Natural killer cell (primary cell): ENCODE data around the gene SPATA7. TPM values are rescaled to one million over a fixed set of nuclear protein-coding genes. Genes with fewer than 3 reads are reported as not detected.

Source experiments
- ATAC-seq, 3 donors: fragments of 150-1000 bp in 2 of 3; fragments of 200-7000 bp in 1 of 3; cut with Tn5 transposase; 1 replicate in 1 of 3; 2 replicates in 2 of 3; pipeline ENCODE4 v1.10.0; 2021; ENCODE audit warnings: mild to moderate bottlenecking in 2 of 3, moderate library complexity in 2 of 3
- DNase-seq, 2 donors: peaks; one replicate each; pipeline versions ENCODE4 v3.0.0 to v3.0.0-alpha.2; 2013 to 2021; ENCODE audit warnings: mixed read lengths in 1 of 2
- H3K27ac ChIP-seq: one replicate; pipeline ENCODE4 v1.5.1; 2013; ENCODE audit warnings: mild to moderate bottlenecking, low read length
- H3K27me3 ChIP-seq: one replicate; pipeline ENCODE4 v1.6.1; 2013; ENCODE audit warnings: low read length; ENCODE audit not compliant: control insufficient read depth, insufficient read depth
- H3K36me3 ChIP-seq: one replicate; pipeline ENCODE4 v1.6.1; 2013; ENCODE audit warnings: low read length; ENCODE audit not compliant: control insufficient read depth, insufficient read depth
- H3K4me1 ChIP-seq: one replicate; pipeline ENCODE4 v1.6.1; 2013; ENCODE audit warnings: low read length; ENCODE audit not compliant: control insufficient read depth, insufficient read depth
- H3K4me3 ChIP-seq: one replicate; pipeline ENCODE4 v1.5.1; 2013; ENCODE audit warnings: low read length
- H3K9me3 ChIP-seq: one replicate; pipeline ENCODE4 v1.6.1; 2013; ENCODE audit warnings: low read length; ENCODE audit not compliant: control insufficient read depth, insufficient read depth
- H3K27ac Mint-ChIP-seq, 2 donors: one replicate each; pipeline ENCODE4 v1.8.0; 2022; ENCODE audit warnings: mild to moderate bottlenecking in 2 of 2, mixed read lengths in 2 of 2, moderate library complexity in 1 of 2
- H3K27me3 Mint-ChIP-seq, 2 donors: one replicate each; pipeline ENCODE4 v1.8.0; 2022; ENCODE audit warnings: low read depth in 2 of 2, mixed read lengths in 2 of 2
- H3K36me3 Mint-ChIP-seq: one replicate; pipeline ENCODE4 v1.8.0; 2022; ENCODE audit warnings: mixed read lengths
- H3K4me1 Mint-ChIP-seq, 2 donors: one replicate each; pipeline ENCODE4 v1.8.0; 2022; ENCODE audit warnings: mixed read lengths in 2 of 2
- H3K4me3 Mint-ChIP-seq: one replicate; pipeline ENCODE4 v1.8.0; 2022; ENCODE audit warnings: mild to moderate bottlenecking, moderate library complexity, mixed read lengths
- H3K9me3 Mint-ChIP-seq, 2 donors: one replicate each; pipeline ENCODE4 v1.8.0; 2022; ENCODE audit warnings: mixed read lengths in 2 of 2
- CTCF ChIP-seq: fragments of 200-600 bp; IDR thresholded peaks from one replicate; pipeline ENCODE4 v1.8.0; 2022; ENCODE audit warnings: antibody characterized with exemption
- WGBS: methylation state at CpG from one replicate; pipeline ENCODE4 v1.1.7; 2013; ENCODE audit warnings: missing lambda C conversion rate; ENCODE audit not compliant: insufficient coverage; 5-methylcytosine and 5-hydroxymethylcytosine counted together
- intact Hi-C: fragments of 100-400 bp; cut with micrococcal nuclease; formaldehyde crosslinking; loops from one replicate; pipeline ENCODE4 v1.14.2; 2022
- total RNA-seq, 4 donors: library from RNA; stranded (reverse); fragments of 120-200 nt in 1 of 4; gene quantifications; one replicate each; pipeline versions ENCODE4 v1.2.3 to v1.2.4, GENCODE V29; 2013 to 2022

Gene SPATA7
- total RNA-seq, 3 donors from 2014 or later (not counting 1 experiment from before 2014, with no cell fraction given): 2.5 to 3.2 (median 2.8) TPM

DNA sequence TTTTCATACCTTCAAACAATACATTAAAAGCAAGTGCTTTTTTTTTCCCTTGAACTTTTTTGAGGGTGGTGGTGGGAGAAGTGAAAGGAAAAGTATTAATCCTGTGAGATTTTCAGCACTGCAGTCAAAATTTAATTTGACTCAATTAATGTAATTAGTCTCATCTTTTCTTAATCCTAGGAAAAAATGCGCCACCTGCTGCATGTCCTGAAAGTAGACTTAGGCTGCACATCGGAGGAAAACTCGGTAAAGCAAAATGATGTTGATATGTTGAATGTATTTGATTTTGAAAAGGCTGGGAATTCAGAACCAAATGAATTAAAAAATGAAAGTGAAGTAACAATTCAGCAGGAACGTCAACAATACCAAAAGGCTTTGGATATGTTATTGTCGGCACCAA is 52.2 kb downstream of the SPATA7 start:
- Mint-ChIP-seq H3K4me1 (no peaks in the 10 kb centered on the region), H3K27ac (no peak overlapping the region), H3K9me3 (no peaks in the 10 kb centered on the region), H3K36me3 (no peaks in the 10 kb centered on the region), H3K27me3 (no peaks in the 10 kb centered on the region), H3K4me3 (no peak overlapping the region)
- Histone ChIP-seq H3K9me3 (no peaks in the 10 kb centered on the region), H3K27me3 (no peaks in the 10 kb centered on the region), H3K4me3 (no peak overlapping the region), H3K27ac (no peak overlapping the region), H3K4me1 (no peaks in the 10 kb centered on the region), H3K36me3 (no peaks in the 10 kb centered on the region)
- intact Hi-C loops: no loop called here
- no peak for TF ChIP-seq CTCF
- WGBS: 94% methylated on average over 5 of the region's 5 CpGs
- DNase-seq (no peak), ATAC-seq (no peak)

DNA sequence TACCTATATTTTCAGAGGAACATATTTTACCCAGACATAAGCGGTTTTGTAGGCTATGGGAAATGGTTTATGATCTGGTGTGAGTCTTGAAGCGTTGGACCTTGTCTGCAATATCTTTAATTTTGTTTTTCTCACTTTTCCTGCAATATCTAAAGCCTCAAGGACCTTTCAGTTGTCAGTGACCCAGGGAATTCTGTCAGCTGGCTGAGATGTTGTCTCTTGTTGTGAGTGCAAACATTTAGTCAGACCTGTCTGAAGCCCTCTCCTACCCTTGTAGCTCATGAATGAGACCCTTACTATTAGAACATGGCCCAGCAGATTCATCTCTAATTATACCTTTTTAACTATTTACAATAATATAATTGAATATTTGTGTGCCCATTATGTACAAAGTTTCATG is 53.6 kb downstream of the SPATA7 start:
- intact Hi-C loops: no loop called here
- H3K4me3 Mint-ChIP-seq: no peak overlapping the region
- no peaks in the 10 kb centered on the region for H3K9me3 Mint-ChIP-seq
- H3K9me3 ChIP-seq: no peaks in the 10 kb centered on the region
- DNase-seq: no peak
- H3K36me3 Mint-ChIP-seq: no peaks in the 10 kb centered on the region
- 60% methylated on average over 1 of the region's 2 CpGs for WGBS
- no peak overlapping the region for H3K27ac Mint-ChIP-seq
- H3K27me3 ChIP-seq: no peaks in the 10 kb centered on the region
- no peak for ATAC-seq
- no peak overlapping the region for H3K4me3 ChIP-seq
- no peak for TF ChIP-seq CTCF
- no peaks in the 10 kb centered on the region for H3K36me3 ChIP-seq
- no peaks in the 10 kb centered on the region for H3K4me1 Mint-ChIP-seq
- no peaks in the 10 kb centered on the region for H3K4me1 ChIP-seq
- H3K27ac ChIP-seq: no peak overlapping the region
- H3K27me3 Mint-ChIP-seq: no peaks in the 10 kb centered on the region

DNA sequence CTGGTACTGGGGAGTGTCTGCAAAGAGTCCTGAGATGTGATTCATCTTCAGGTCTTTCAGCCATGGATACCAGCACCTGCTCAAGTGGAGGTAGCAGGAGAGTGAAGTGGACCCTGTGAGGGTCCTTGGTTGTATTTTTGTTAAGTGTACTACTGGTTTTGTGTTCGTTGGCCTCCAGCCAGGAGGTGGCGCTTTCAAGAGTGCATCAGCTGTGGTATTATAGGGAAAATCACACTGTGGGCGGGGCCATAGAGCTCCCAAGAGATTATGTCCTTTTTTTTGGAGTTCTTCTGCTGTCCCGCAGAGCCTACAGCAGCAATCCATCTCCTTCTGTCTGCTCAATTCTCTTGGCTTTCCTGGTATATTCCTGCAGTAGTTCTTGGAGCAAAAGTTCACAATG is 66.8 kb downstream of the SPATA7 start:
- Histone ChIP-seq H3K27ac (no peak overlapping the region), H3K36me3 (no peaks in the 10 kb centered on the region), H3K27me3 (no peaks in the 10 kb centered on the region), H3K4me3 (no peak overlapping the region), H3K9me3 (peaks cover 4% of the 10 kb centered on the region), H3K4me1 (no peaks in the 10 kb centered on the region)
- H3K4me3 Mint-ChIP-seq: no peak overlapping the region
- H3K4me1 Mint-ChIP-seq: no peaks in the 10 kb centered on the region
- H3K27ac Mint-ChIP-seq: no peak overlapping the region
- WGBS: 93% methylated on average over 4 of the region's 4 CpGs
- ATAC-seq (no peak), DNase-seq (no peak)
- intact Hi-C loops: no loop called here
- H3K27me3 Mint-ChIP-seq: no peaks in the 10 kb centered on the region
- TF ChIP-seq CTCF: no peak
- H3K36me3 Mint-ChIP-seq: peaks cover 8% of the 10 kb centered on the region
- peaks cover 7 to 9% of the 10 kb centered on the region in 2 donors for H3K9me3 Mint-ChIP-seq

- Histone ChIP-seq H3K4me1 (no peaks in the 10 kb centered on the region), H3K36me3 (no peaks in the 10 kb centered on the region), H3K27me3 (no peaks in the 10 kb centered on the region), H3K9me3 (peaks cover 4% of the 10 kb centered on the region), H3K27ac (no peak overlapping the region), H3K4me3 (no peak overlapping the region)
- intact Hi-C loops: no loop called here
- Mint-ChIP-seq H3K36me3 (no peaks in the 10 kb centered on the region), H3K9me3 (peaks cover 2 to 5% of the 10 kb centered on the region in 2 donors), H3K27ac (no peak overlapping the region), H3K4me3 (no peak overlapping the region), H3K4me1 (no peaks in the 10 kb centered on the region), H3K27me3 (no peaks in the 10 kb centered on the region)
- ATAC-seq: no peak
- 92% methylated on average over 2 of the region's 2 CpGs for WGBS
- TF ChIP-seq CTCF: no peak
- DNase-seq: no peak
Observed at GRCh38 chr14:88454886-88455285, 69.4 kb downstream of the SPATA7 start.
